CD4-positive, alpha-beta memory T cell (primary cell): ENCODE measurements around the gene FAIM. TPM values are rescaled to one million over a fixed set of nuclear protein-coding genes. Genes with fewer than 3 reads are reported as not detected.
"Not testable (repeated sequence)": the region's sequence is repeated elsewhere in the genome, so short reads cannot be mapped to it uniquely, and the experiment has no call there.

Source experiments
- CTCF ChIA-PET: fragments of 350-600 bp; sonication (Branson Sonifier 250); formaldehyde crosslinking; loops from one replicate; lab custom pipeline; 2021; ENCODE audit warnings: inconsistent platforms; ENCODE audit not compliant: partially characterized antibody; lab: Charles Lee
- POLR2A ChIA-PET: fragments of 350-600 bp; sonication (Branson Sonifier 250); formaldehyde crosslinking; loops from one replicate; lab custom pipeline; 2021; ENCODE audit not compliant: partially characterized antibody; lab: Charles Lee
- DNase-seq, 5 donors: peaks; one replicate each; pipeline versions ENCODE4 v3.0.0 to v3.0.0-alpha.2; 2020 to 2022; ENCODE audit warnings: mixed read lengths in 1 of 5
- H3K27ac ChIP-seq: one replicate; pipeline ENCODE4 v1.7.0; 2013; ENCODE audit warnings: low read depth, low read length
- H3K27me3 ChIP-seq: 2 replicates; pipeline ENCODE4 v1.7.0; 2013; ENCODE audit warnings: mild to moderate bottlenecking, low read length, moderate library complexity; ENCODE audit not compliant: insufficient read depth
- H3K36me3 ChIP-seq: 2 replicates; pipeline ENCODE4 v1.7.0; 2013; ENCODE audit warnings: mild to moderate bottlenecking, low read length, moderate library complexity; ENCODE audit not compliant: insufficient read depth
- H3K4me1 ChIP-seq: 2 replicates; pipeline ENCODE4 v1.7.0; 2013; ENCODE audit warnings: mild to moderate bottlenecking, low read length, moderate library complexity; ENCODE audit not compliant: insufficient read depth
- H3K4me3 ChIP-seq, 2 donors: one replicate each; pipeline ENCODE4 v1.7.0; 2013; ENCODE audit warnings: low read length in 2 of 2, mild to moderate bottlenecking in 1 of 2
- H3K9me3 ChIP-seq, 2 donors: one replicate each; pipeline ENCODE4 v1.7.0; 2013; ENCODE audit warnings: low read length in 2 of 2, control low read depth in 1 of 2; ENCODE audit not compliant: control insufficient read depth in 1 of 2
- H3K27ac Mint-ChIP-seq, 7 donors: one replicate each; pipeline ENCODE4 v1.8.0; 2020 to 2021; ENCODE audit warnings: mixed read lengths in 7 of 7, mild to moderate bottlenecking in 6 of 7, inconsistent platforms in 3 of 7, moderate library complexity in 3 of 7
- H3K27me3 Mint-ChIP-seq, 2 donors: one replicate each; pipeline ENCODE4 v1.8.0; 2020 to 2021; ENCODE audit warnings: mixed read lengths in 2 of 2
- H3K36me3 Mint-ChIP-seq, 2 donors: one replicate each; pipeline ENCODE4 v1.8.0; 2020 to 2021; ENCODE audit warnings: mixed read lengths in 2 of 2, inconsistent platforms in 1 of 2, mild to moderate bottlenecking in 1 of 2
- H3K4me1 Mint-ChIP-seq, 4 donors: one replicate each; pipeline ENCODE4 v1.8.0; 2020 to 2021; ENCODE audit warnings: mixed read lengths in 4 of 4, mild to moderate bottlenecking in 1 of 4
- H3K4me3 Mint-ChIP-seq, 8 donors: one replicate each; pipeline ENCODE4 v1.8.0; 2020 to 2021; ENCODE audit warnings: mixed read lengths in 8 of 8, mild to moderate bottlenecking in 7 of 8, moderate library complexity in 6 of 8, inconsistent platforms in 3 of 8
- H3K9me3 Mint-ChIP-seq, 8 donors: one replicate each; pipeline ENCODE4 v1.8.0; 2020 to 2021; ENCODE audit warnings: mixed read lengths in 8 of 8, mild to moderate bottlenecking in 5 of 8, inconsistent platforms in 3 of 8, moderate library complexity in 1 of 8
- intact Hi-C: fragments of 100-400 bp; cut with micrococcal nuclease; formaldehyde crosslinking; loops from one replicate; pipeline ENCODE4 v1.15.1; 2023
- polyA plus RNA-seq, 2 donors: library from polyadenylated mRNA; unstranded; fragments of 300-500 nt; fragmentation: Illumina TruSeq; gene quantifications; one replicate each; pipeline ENCODE4 v1.2.3, GENCODE V29; 2021
- total RNA-seq, 2 experiments: library from RNA; stranded (reverse); gene quantifications; one replicate each; pipeline ENCODE4 v1.2.3, GENCODE V29; 2021

Gene FAIM
- 1 to 10 TPM; 4.6 to 5.0 TPM for total RNA-seq
- 10 to 100 TPM in 1 of 2 donors, 1 to 10 TPM in 1; 7.0 to 11.9 TPM for polyA plus RNA-seq

- Histone ChIP-seq H3K27me3 (no peaks in the 10 kb centered on the region), H3K4me1 (peaks cover 13% of the 10 kb centered on the region), H3K36me3 (no peaks in the 10 kb centered on the region), H3K4me3 (peak within 1 kb of the TSS; percentile 45 to 48), H3K9me3 (no peaks in the 10 kb centered on the region), H3K27ac (peak within 1 kb of the TSS; percentile 67)
- intact Hi-C loops, result loop anchor here (1.0 to 5.0 kb wide), 3 partner anchors 14 to 226 kb away; partner anchors contain the start of genes CEP70 and PIK3CB
- peaks cover 7 to 10% of the 10 kb centered on the region in 2 donors for H3K36me3 Mint-ChIP-seq
- peaks cover 9 to 23% (median 16%) of the 10 kb centered on the region in 4 donors for H3K4me1 Mint-ChIP-seq
- H3K27me3 Mint-ChIP-seq, result peaks cover 0 to 5% of the 10 kb centered on the region in 2 donors
- peak; percentile 71 to 84 (median 78) for DNase-seq
- H3K9me3 Mint-ChIP-seq, result peaks cover 0 to 12% (median under 1%) of the 10 kb centered on the region in 8 donors
- H3K27ac Mint-ChIP-seq, result peak within 1 kb of the TSS; percentile 93 to 100 (median 96)
- ChIA-PET POLR2A (interaction anchor here (0.6 to 4.9 kb wide), 8 partner anchors 14 to 422 kb away, joined by 3 to 45 read pairs (median 3); partner anchors contain the start of genes ARMC8 and CEP70), CTCF (interaction anchor here (1.1 to 1.9 kb wide), 2 partner anchors 14 to 315 kb away, joined by 3 to 13 read pairs; partner anchors contain the start of gene CEP70)
- H3K4me3 Mint-ChIP-seq, result peak within 1 kb of the TSS; percentile 87 to 99 (median 88)
Observed at GRCh38 chr3:138608322-138609135, at the start of gene FAIM. TSS of gene FAIM (plus strand) at chr3:138608771. CDS start at chr3:138619727, 10,956 bp downstream.

- no peak overlapping the region for H3K27ac Mint-ChIP-seq
- peaks cover 61 to 88% of the 10 kb centered on the region in 2 donors for H3K36me3 Mint-ChIP-seq
- peaks cover 0 to 2% (median 0%) of the 10 kb centered on the region in 4 donors for H3K4me1 Mint-ChIP-seq
- Histone ChIP-seq H3K27me3 (no peaks in the 10 kb centered on the region), H3K4me3 (no peak overlapping the region), H3K27ac (no peak overlapping the region), H3K4me1 (no peaks in the 10 kb centered on the region), H3K36me3 (no peaks in the 10 kb centered on the region), H3K9me3 (no peaks in the 10 kb centered on the region)
- ChIA-PET CTCF (no interaction called here), POLR2A (no interaction called here)
- H3K4me3 Mint-ChIP-seq, result peak overlapping the region in 1 of 8 donors; percentile 7
- intact Hi-C loops, result no loop called here
- DNase-seq, result no peak
- no peaks in the 10 kb centered on the region for H3K27me3 Mint-ChIP-seq
- peaks cover 7 to 51% (median 38%) of the 10 kb centered on the region in 8 donors for H3K9me3 Mint-ChIP-seq
Observed at GRCh38 chr3:138559134-138559533, 49.4 kb upstream of the FAIM start.

- H3K36me3 ChIP-seq, result no peaks in the 10 kb centered on the region
- H3K4me3 Mint-ChIP-seq, result no peak overlapping the region
- no peak overlapping the region for H3K27ac ChIP-seq
- peaks cover 62 to 89% of the 10 kb centered on the region in 2 donors for H3K36me3 Mint-ChIP-seq
- no peak for DNase-seq
- H3K27me3 Mint-ChIP-seq, result no peaks in the 10 kb centered on the region
- H3K4me1 ChIP-seq, result no peaks in the 10 kb centered on the region
- H3K27ac Mint-ChIP-seq, result no peak overlapping the region
- peaks cover 4 to 44% (median 32%) of the 10 kb centered on the region in 8 donors for H3K9me3 Mint-ChIP-seq
- peaks cover 0 to 2% (median 0%) of the 10 kb centered on the region in 4 donors for H3K4me1 Mint-ChIP-seq
- no peaks in the 10 kb centered on the region for H3K27me3 ChIP-seq
- POLR2A ChIA-PET, result no interaction called here
- CTCF ChIA-PET, result interaction anchor here (0.8 to 0.9 kb wide), 2 partner anchors 30 to 355 kb away, joined by 3 read pairs; no protein-coding TSS in a partner anchor
- H3K9me3 ChIP-seq, result no peaks in the 10 kb centered on the region
- intact Hi-C loops, result no loop called here
- H3K4me3 ChIP-seq, result no peak overlapping the region
Observed at GRCh38 chr3:138560501-138560900, 48.1 kb upstream of the FAIM start.

- H3K9me3 Mint-ChIP-seq, result peaks cover 3 to 22% (median 17%) of the 10 kb centered on the region in 8 donors
- intact Hi-C loops, DNase-seq, POLR2A ChIA-PET, H3K27me3 ChIP-seq, H3K4me3 Mint-ChIP-seq, H3K27ac Mint-ChIP-seq, H3K4me1 Mint-ChIP-seq, H3K36me3 ChIP-seq, H3K9me3 ChIP-seq, H3K27me3 Mint-ChIP-seq, H3K4me1 ChIP-seq, H3K4me3 ChIP-seq, H3K27ac ChIP-seq: not testable (repeated sequence)
- H3K36me3 Mint-ChIP-seq, result peaks cover 60 to 80% of the 10 kb centered on the region in 2 donors
- CTCF ChIA-PET, result interaction anchor here (0.9 kb wide), 1 partner anchor 373 kb away, joined by 3 read pairs; no protein-coding TSS in a partner anchor
Observed at GRCh38 chr3:138562902-138563301, 45.7 kb upstream of the FAIM start.

GRCh38 chr3:138566293-138566692, 42.3 kb upstream of the FAIM start:
- DNase-seq, H3K4me1 Mint-ChIP-seq, H3K4me3 ChIP-seq, H3K27ac ChIP-seq, H3K27ac Mint-ChIP-seq, H3K36me3 ChIP-seq, H3K9me3 Mint-ChIP-seq, intact Hi-C loops, H3K4me3 Mint-ChIP-seq, H3K27me3 ChIP-seq, H3K27me3 Mint-ChIP-seq, CTCF ChIA-PET, POLR2A ChIA-PET, H3K9me3 ChIP-seq, H3K4me1 ChIP-seq: not testable (repeated sequence)
- peaks cover 47 to 65% of the 10 kb centered on the region in 2 donors for H3K36me3 Mint-ChIP-seq

GRCh38 chr3:138567403-138567802, 41.2 kb upstream of the FAIM start:
- ChIA-PET CTCF (interaction anchor here (0.7 to 1.2 kb wide), 2 partner anchors 354 to 356 kb away, joined by 3 to 6 read pairs; no protein-coding TSS in a partner anchor), POLR2A (no interaction called here)
- no peaks in the 10 kb centered on the region for H3K9me3 ChIP-seq
- Mint-ChIP-seq H3K9me3 (peaks cover 0 to 4% (median 0%) of the 10 kb centered on the region in 8 donors), H3K27ac (no peak overlapping the region), H3K4me3 (no peak overlapping the region), H3K27me3 (no peaks in the 10 kb centered on the region), H3K4me1 (peaks cover 3 to 11% (median 5%) of the 10 kb centered on the region in 4 donors), H3K36me3 (peaks cover 47 to 60% of the 10 kb centered on the region in 2 donors)
- intact Hi-C loops, result no loop called here
- no peaks in the 10 kb centered on the region for H3K36me3 ChIP-seq
- no peaks in the 10 kb centered on the region for H3K4me1 ChIP-seq
- H3K4me3 ChIP-seq, result no peak overlapping the region
- no peaks in the 10 kb centered on the region for H3K27me3 ChIP-seq
- H3K27ac ChIP-seq, result no peak overlapping the region
- no peak for DNase-seq

- Histone ChIP-seq H3K36me3 (no peaks in the 10 kb centered on the region), H3K27ac (no peak overlapping the region), H3K9me3 (no peaks in the 10 kb centered on the region), H3K27me3 (no peaks in the 10 kb centered on the region), H3K4me3 (no peak overlapping the region), H3K4me1 (no peaks in the 10 kb centered on the region)
- H3K27me3 Mint-ChIP-seq, result no peaks in the 10 kb centered on the region
- intact Hi-C loops, result no loop called here
- peaks cover 45 to 61% of the 10 kb centered on the region in 2 donors for H3K36me3 Mint-ChIP-seq
- DNase-seq, result no peak
- H3K9me3 Mint-ChIP-seq, result peaks cover 0 to 13% (median 7%) of the 10 kb centered on the region in 8 donors
- peaks cover 2 to 12% (median 5%) of the 10 kb centered on the region in 4 donors for H3K4me1 Mint-ChIP-seq
- no peak overlapping the region for H3K4me3 Mint-ChIP-seq
- ChIA-PET CTCF (interaction anchor here (1.5 kb wide), 1 partner anchor 347 kb away, joined by 7 read pairs; no protein-coding TSS in a partner anchor), POLR2A (no interaction called here)
- H3K27ac Mint-ChIP-seq, result no peak overlapping the region
Observed at GRCh38 chr3:138569090-138569489, 39.5 kb upstream of the FAIM start.
